ENCODE measurements around the gene NTM.

NTM gene

DNA sequence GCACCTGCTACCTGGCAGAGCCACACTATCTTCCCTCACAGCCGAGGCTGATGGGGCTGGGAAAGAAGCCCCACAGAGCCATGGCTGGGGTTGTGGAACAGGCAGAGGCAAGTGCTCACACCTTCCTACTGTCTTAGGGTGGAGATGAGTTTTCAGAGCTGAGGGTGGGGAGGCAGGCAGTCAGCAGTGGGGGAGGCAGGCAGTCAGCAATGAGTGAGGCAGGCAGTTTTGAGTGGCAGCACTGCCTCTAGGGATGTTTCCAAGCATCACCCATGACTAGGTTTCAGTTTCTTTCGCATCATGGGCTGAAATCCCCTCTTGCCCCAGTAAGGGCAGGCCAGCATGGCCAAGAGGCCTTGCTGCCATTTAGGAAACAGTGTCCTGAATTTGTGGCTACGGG lies 41.6 kb upstream of the NTM start (continued):
- TF ChIP-seq, protein P1, sequence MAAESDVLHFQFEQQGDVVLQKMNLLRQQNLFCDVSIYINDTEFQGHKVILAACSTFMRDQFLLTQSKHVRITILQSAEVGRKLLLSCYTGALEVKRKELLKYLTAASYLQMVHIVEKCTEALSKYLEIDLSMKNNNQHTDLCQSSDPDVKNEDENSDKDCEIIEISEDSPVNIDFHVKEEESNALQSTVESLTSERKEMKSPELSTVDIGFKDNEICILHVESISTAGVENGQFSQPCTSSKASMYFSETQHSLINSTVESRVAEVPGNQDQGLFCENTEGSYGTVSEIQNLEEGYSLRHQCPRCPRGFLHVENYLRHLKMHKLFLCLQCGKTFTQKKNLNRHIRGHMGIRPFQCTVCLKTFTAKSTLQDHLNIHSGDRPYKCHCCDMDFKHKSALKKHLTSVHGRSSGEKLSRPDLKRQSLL (tag by site-specific recombination; IDR thresholded peaks at IDR 0.05) = no peak

DNA sequence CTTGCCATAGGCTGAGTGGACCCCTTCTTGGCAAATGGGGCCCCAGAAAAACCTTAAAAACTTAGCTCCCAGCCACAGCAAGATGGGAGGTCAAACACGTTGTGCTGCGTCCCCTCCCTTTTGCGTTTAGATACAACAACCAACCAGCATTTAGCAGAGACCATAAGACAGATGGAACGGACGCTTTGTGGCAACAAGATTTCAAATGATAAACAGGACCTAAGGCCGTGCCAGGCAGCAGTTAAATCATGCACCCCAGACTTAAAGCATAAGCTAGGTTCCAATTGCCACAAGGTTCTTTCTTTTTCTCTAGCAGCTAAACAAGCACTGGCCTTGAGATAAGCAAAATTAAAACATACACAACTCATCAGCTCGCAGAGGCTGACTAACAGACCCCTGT lies 39.4 kb upstream of the NTM start:
- Histone ChIP-seq H3K4me1 (ENCODE audit: control insufficient read depth, insufficient read depth, low read length) (no peaks in the 10 kb centered on the region), H3K9me3 (ENCODE audit: control insufficient read depth, insufficient read depth, low read depth, low read length) (no peaks in the 10 kb centered on the region), H3K4me3 (ENCODE audit: low read depth, low read length) (no peak overlapping the region), H3K36me3 (ENCODE audit: control insufficient read depth in 2 of 2, insufficient read depth in 1 of 2, low read length in 2 of 2) (no peaks in the 10 kb centered on the region), H3K27ac (ENCODE audit: extremely low read depth, low read depth, low read length) (no peak overlapping the region)
- TF ChIP-seq ZNF426 (tag by site-specific recombination; IDR thresholded peaks at IDR 0.05) (no peak), ZNF239 (tag by site-specific recombination; IDR thresholded peaks at IDR 0.05) (no peak), ZNF16 (tag by site-specific recombination; IDR thresholded peaks at IDR 0.05; ENCODE audit: low read depth) (no peak), OVOL3 (tag by site-specific recombination; IDR thresholded peaks at IDR 0.05) (no peak), ZNF768 (tag by site-specific recombination; IDR thresholded peaks at IDR 0.05) (no peak)
- TF ChIP-seq, protein P2, sequence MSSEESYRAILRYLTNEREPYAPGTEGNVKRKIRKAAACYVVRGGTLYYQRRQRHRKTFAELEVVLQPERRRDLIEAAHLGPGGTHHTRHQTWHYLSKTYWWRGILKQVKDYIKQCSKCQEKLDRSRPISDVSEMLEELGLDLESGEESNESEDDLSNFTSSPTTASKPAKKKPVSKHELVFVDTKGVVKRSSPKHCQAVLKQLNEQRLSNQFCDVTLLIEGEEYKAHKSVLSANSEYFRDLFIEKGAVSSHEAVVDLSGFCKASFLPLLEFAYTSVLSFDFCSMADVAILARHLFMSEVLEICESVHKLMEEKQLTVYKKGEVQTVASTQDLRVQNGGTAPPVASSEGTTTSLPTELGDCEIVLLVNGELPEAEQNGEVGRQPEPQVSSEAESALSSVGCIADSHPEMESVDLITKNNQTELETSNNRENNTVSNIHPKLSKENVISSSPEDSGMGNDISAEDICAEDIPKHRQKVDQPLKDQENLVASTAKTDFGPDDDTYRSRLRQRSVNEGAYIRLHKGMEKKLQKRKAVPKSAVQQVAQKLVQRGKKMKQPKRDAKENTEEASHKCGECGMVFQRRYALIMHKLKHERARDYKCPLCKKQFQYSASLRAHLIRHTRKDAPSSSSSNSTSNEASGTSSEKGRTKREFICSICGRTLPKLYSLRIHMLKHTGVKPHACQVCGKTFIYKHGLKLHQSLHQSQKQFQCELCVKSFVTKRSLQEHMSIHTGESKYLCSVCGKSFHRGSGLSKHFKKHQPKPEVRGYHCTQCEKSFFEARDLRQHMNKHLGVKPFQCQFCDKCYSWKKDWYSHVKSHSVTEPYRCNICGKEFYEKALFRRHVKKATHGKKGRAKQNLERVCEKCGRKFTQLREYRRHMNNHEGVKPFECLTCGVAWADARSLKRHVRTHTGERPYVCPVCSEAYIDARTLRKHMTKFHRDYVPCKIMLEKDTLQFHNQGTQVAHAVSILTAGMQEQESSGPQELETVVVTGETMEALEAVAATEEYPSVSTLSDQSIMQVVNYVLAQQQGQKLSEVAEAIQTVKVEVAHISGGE (tag by site-specific recombination; conservative IDR thresholded peaks at IDR 0.05; ENCODE audit: low read depth) = no peak
- ChIA-PET CTCF (no interaction called here), POLR2A (no interaction called here)

DNA sequence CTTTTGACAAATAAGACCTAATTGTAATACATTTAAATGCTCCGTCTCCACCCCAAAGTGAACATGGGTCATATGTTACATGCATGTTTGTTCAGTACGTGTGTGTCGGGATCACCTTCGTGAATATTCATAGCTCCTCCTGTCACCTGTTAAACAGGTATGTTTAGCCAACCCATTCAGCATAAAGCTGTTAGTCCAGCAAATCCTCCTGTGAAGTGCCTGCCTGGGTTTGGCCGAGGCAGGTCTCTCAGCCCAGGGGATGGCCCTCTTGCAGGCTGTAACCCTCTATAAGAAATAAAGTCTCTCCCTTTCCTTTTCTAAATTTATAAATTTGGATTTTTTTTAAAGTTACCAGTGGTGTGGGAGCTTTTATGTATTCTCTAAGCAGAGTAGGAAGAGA lies 38.9 kb upstream of the NTM start:
- no peak overlapping the region for H3K4me3 ChIP-seq (ENCODE audit: low read depth, low read length)
- ChIA-PET CTCF (no interaction called here), POLR2A (no interaction called here)
- no peak for TF ChIP-seq MZF1 (tag by site-specific recombination; IDR thresholded peaks at IDR 0.05; ENCODE audit: borderline replicate concordance)
- TF ChIP-seq ZNF404 (tag by site-specific recombination; IDR thresholded peaks at IDR 0.05) = no peak
- no peak for TF ChIP-seq ZNF214 (tag by site-specific recombination; IDR thresholded peaks at IDR 0.05; ENCODE audit: borderline replicate concordance)
- no peak for TF ChIP-seq ZSCAN23 (tag by site-specific recombination; IDR thresholded peaks at IDR 0.05)
- TF ChIP-seq ZNF624 (tag by site-specific recombination; IDR thresholded peaks at IDR 0.05) = no peak
- TF ChIP-seq, protein P3, sequence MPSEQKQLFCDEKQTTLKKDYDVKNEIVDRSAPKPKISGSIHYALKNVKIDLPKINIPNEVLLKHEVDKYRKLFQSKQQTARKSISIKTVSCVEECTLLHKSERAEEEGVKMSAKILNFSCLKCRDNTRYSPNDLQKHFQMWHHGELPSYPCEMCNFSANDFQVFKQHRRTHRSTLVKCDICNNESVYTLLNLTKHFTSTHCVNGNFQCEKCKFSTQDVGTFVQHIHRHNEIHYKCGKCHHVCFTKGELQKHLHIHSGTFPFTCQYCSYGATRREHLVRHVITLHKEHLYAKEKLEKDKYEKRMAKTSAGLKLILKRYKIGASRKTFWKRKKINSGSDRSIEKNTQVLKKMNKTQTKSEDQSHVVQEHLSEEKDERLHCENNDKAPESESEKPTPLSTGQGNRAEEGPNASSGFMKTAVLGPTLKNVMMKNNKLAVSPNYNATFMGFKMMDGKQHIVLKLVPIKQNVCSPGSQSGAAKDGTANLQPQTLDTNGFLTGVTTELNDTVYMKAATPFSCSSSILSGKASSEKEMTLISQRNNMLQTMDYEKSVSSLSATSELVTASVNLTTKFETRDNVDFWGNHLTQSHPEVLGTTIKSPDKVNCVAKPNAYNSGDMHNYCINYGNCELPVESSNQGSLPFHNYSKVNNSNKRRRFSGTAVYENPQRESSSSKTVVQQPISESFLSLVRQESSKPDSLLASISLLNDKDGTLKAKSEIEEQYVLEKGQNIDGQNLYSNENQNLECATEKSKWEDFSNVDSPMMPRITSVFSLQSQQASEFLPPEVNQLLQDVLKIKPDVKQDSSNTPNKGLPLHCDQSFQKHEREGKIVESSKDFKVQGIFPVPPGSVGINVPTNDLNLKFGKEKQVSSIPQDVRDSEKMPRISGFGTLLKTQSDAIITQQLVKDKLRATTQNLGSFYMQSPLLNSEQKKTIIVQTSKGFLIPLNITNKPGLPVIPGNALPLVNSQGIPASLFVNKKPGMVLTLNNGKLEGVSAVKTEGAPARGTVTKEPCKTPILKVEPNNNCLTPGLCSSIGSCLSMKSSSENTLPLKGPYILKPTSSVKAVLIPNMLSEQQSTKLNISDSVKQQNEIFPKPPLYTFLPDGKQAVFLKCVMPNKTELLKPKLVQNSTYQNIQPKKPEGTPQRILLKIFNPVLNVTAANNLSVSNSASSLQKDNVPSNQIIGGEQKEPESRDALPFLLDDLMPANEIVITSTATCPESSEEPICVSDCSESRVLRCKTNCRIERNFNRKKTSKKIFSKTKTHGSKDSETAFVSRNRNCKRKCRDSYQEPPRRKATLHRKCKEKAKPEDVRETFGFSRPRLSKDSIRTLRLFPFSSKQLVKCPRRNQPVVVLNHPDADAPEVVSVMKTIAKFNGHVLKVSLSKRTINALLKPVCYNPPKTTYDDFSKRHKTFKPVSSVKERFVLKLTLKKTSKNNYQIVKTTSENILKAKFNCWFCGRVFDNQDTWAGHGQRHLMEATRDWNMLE (tag by site-specific recombination; conservative IDR thresholded peaks at IDR 0.05; ENCODE audit: low read depth) = no peak
- no peaks in the 10 kb centered on the region for H3K4me1 ChIP-seq (ENCODE audit: control insufficient read depth, insufficient read depth, low read length)
- no peak overlapping the region for H3K27ac ChIP-seq (ENCODE audit: extremely low read depth, low read depth, low read length)
- H3K9me3 ChIP-seq (ENCODE audit: control insufficient read depth, insufficient read depth, low read depth, low read length) = no peaks in the 10 kb centered on the region
- H3K36me3 ChIP-seq (ENCODE audit: control insufficient read depth in 2 of 2, insufficient read depth in 1 of 2, low read length in 2 of 2) = no peaks in the 10 kb centered on the region

Data from HEK293 (cell line).